ENCODE measurements around the gene PACRG.

Gene PACRG

DNA sequence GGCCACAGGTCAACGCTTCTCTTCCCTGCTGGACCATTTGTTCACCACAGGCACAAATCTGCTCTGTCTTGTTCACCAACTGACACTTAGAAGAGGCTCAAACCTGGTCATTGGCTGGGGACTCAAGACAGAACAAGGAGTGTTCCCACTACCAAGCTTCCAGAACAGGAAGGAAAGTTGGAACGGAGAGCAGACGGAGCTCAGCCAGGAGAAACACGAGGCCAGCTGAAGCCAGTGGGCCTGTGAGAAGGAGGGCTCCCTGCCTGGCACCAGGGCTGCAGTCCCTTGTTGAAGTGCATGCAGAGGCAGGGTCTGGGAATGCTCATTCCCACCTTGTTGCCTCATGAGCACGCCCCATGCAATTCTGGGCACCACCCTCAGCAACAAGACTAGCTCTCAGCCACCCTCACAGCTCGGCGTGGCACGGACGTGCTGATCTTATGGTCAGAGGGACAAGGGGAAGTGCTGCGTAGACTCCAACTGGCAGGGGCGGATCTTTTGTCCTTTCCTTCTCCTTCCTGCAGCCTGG lies 450.2 kb downstream of the PACRG start:
- DNase-seq (ENCODE audit: low read depth): no peak
- TF ChIP-seq CTCF (IDR thresholded peaks at IDR 0.05; ENCODE audit: low read depth, low read length) (no peak), MYC (IDR thresholded peaks at IDR 0.05; ENCODE audit: low read depth, low read length) (no peak), MAX (IDR thresholded peaks at IDR 0.05; ENCODE audit: low read depth, low read length) (no peak)
- H3K4me3 ChIP-seq (ENCODE audit: low read depth, low read length): no peak overlapping the region

DNA sequence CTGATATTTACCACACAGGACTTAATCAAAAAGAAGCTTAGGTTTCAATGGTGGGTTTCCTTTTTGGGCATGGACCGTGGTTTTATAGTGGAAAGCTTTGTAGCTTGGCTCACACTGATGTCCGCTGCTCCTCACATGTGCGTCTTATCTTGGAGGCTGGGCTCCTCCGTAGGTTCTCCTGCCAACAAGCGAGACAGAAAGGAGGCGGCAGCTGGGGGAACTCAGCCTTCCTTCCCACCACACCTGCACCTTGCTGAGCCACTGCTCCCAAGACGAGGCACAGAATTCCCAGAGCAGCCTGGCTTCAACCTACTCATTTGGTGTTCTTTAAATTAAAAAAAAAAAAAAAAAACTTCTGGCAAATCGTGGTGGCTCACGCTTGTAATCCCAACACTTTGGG lies 451.3 kb downstream of the PACRG start:
- no peak for DNase-seq (ENCODE audit: low read depth)
- TF ChIP-seq MAX (IDR thresholded peaks at IDR 0.05; ENCODE audit: low read depth, low read length): no peak
- TF ChIP-seq POLR2A (IDR thresholded peaks at IDR 0.05; ENCODE audit: extremely low read depth, insufficient read length): no peak
- no peak for TF ChIP-seq CTCF (IDR thresholded peaks at IDR 0.05; ENCODE audit: low read depth, low read length)
- no peak for TF ChIP-seq MYC (IDR thresholded peaks at IDR 0.05; ENCODE audit: low read depth, low read length)
- H3K4me3 ChIP-seq (ENCODE audit: low read depth, low read length): no peak overlapping the region

DNA sequence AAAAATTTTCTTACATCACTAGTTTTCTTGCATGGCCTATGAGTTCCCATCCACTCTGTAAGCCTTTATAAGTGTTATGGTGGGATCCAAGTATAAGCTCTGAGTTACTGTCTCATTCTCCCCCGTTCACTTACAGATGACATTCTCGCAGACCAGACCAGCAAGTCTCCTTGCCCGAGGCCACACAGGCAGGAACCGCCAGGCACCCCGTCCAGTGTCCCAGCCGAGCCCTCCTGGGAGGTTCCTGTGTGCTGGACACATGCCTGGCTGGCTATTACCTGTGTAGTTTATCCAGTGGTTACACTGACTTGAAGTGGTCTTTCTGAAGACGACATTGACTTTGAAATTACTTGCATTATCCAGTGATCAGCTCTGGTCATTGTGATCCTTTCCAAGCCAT lies 451.9 kb downstream of the PACRG start:
- DNase-seq (ENCODE audit: low read depth): no peak
- no peak overlapping the region for H3K4me3 ChIP-seq (ENCODE audit: low read depth, low read length)
- no peak for TF ChIP-seq CTCF (IDR thresholded peaks at IDR 0.05; ENCODE audit: low read depth, low read length)
- no peak for TF ChIP-seq MYC (IDR thresholded peaks at IDR 0.05; ENCODE audit: low read depth, low read length)
- TF ChIP-seq MAX (IDR thresholded peaks at IDR 0.05; ENCODE audit: low read depth, low read length): no peak
- no peak for TF ChIP-seq POLR2A (IDR thresholded peaks at IDR 0.05; ENCODE audit: extremely low read depth, insufficient read length)

DNA sequence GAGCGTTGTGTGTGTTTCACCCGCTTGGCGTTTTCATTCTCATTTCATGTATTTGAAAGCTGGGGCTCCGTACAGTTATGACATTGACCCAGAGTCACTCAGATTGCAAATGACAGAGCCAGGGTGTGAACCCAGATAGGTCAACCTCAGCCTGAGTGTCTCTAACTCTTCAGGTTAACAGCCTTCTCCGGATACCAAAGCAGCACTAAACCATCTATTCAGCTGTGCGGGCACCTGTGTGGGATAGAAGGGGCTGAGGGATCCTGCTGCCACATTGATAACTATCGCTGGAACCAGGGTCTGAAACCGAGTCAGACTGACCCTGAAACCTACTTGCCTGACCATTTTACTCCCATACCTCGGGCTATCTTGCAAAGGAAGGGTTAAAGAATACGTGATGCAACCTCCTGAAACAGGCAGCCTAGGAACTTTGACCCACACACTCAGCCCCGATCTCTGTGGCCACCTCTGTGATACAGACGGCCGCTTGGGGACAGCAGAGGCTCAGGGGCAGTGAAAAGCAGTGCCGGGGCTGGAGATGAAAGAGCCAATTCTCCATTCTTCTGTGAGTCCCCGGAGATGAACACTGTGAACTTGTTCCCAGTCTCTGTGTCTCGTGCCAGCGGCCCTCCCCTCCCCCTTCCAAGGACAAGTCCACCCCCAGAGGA lies 453.2 kb downstream of the PACRG start:
- H3K4me3 ChIP-seq (ENCODE audit: low read depth, low read length): no peak overlapping the region
- peak; percentile 84 for TF ChIP-seq CTCF (IDR thresholded peaks at IDR 0.05; ENCODE audit: low read depth, low read length)
- no peak for TF ChIP-seq POLR2A (IDR thresholded peaks at IDR 0.05; ENCODE audit: extremely low read depth, insufficient read length)
- 0 out of 2 replicates have a peak, but pooled peaks have one; percentile 52 for TF ChIP-seq MYC (IDR thresholded peaks at IDR 0.05; ENCODE audit: low read depth, low read length)
- TF ChIP-seq MAX (IDR thresholded peaks at IDR 0.05; ENCODE audit: low read depth, low read length): 0 out of 2 replicates have a peak, but pooled peaks have one; percentile 28
- peak; percentile 78 for DNase-seq (ENCODE audit: low read depth)

GRCh38 chr6:163181666-163182180 lies 453.9 kb downstream of the PACRG start:
- no peak overlapping the region for H3K4me3 ChIP-seq (ENCODE audit: low read depth, low read length)
- no peak for TF ChIP-seq MYC (IDR thresholded peaks at IDR 0.05; ENCODE audit: low read depth, low read length)
- TF ChIP-seq MAX (IDR thresholded peaks at IDR 0.05; ENCODE audit: low read depth, low read length): no peak
- no peak for TF ChIP-seq POLR2A (IDR thresholded peaks at IDR 0.05; ENCODE audit: extremely low read depth, insufficient read length)
- no peak for TF ChIP-seq CTCF (IDR thresholded peaks at IDR 0.05; ENCODE audit: low read depth, low read length)
- no peak for DNase-seq (ENCODE audit: low read depth)

Data from NB4 (cell line).